HK-2 (cell line): ENCODE measurements around the gene CST7.

ENCODE experiments used
- DNase-seq: peaks from one replicate; pipeline ENCODE4 v3.0.0-alpha.2; 2018; ENCODE audit not compliant: unreplicated experiment

CST7 gene

DNA sequence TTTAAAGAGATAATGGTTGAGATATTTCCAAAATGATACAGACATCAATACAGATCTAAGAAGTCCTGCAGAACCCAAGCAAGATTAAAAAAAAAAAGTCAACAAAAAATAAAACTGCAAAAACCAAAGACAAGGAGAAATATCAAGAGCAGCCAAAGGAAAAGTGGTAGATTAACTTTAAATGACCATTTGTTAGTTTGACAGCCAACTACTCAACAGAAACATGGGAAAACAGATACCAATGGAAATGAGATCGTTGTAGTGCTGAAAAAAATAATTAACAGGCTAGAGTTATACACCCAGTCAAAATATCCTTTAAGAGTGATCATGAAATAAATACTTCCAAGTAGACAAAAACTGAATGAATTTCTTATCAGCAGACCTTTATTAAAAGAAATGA lies 53.9 kb downstream of the CST7 start:
- no peak for DNase-seq

DNA sequence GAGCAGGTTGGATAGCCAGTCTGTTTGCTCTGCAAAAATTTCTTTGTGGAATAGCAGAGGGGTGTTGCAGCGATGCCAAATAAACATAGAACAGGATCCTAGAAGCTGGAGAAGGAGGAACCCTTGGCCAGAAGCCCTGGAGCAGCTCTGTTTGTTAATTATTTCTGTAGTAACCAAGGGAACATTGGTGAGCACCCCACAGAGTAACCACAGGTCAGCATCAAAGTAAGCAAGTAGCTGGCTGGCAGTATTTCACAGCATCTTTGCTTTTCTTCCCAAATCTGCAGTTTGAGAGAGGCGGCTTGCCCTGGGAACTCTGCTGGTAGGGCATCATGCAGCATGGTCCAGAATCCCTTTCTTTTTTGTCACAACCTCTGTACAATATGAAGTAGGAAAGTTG lies 56.2 kb downstream of the CST7 start:
- DNase-seq, result no peak

DNA sequence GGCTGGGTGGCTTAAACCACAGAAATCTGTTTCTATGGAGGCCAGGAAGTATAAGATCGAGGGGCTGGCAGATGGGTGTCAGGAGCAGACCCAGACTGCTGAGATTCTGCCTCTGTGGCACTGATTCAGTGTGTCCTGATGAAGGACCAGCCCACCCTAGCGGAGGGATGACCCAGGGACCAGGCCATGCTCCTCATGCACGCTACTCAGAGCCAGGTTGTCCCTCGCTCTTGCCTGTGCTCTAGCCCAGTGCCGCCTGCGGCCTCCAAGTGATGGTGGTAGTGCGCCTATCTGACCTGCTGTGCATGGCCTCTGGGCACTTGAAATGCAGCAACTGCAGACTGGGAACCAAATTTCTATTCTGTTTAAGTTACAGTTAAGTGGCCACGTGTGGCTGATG lies 56.6 kb downstream of the CST7 start:
- DNase-seq, result no peak

DNA sequence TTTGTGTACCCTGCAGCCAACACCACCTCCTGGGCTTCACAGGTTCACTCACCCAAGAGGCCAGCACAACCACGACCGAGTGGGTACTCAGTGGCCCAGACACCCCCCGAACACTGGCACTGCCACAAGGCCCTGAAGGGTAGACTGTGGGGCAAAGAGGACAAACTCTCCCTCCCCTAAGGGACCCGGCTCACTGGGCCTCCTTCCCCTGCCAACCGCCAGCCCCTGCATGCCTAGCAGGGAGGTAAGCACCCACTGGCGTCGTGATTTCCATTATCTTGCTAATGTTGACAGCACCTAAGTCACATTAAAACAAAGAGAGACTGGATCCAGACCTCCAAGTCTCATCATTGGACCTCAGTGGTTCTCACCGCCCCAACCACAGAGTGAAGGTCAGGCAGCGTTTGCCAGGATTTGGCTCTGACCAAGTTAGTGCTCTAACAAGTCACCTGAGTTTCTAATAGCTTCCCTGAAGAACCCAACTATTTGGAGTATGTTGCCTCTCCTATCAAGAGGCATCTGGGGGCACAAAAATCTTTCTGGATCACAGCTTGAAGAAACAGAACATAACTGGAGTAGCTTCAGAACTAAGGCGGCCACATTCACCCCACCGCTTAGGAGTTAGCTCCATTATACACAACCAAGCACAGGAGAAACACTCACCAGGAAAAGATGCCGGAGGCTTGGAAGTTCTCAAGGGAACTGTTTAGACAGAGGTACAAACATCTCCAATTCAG lies 57.5 kb downstream of the CST7 start:
- DNase-seq, result no peak

DNA sequence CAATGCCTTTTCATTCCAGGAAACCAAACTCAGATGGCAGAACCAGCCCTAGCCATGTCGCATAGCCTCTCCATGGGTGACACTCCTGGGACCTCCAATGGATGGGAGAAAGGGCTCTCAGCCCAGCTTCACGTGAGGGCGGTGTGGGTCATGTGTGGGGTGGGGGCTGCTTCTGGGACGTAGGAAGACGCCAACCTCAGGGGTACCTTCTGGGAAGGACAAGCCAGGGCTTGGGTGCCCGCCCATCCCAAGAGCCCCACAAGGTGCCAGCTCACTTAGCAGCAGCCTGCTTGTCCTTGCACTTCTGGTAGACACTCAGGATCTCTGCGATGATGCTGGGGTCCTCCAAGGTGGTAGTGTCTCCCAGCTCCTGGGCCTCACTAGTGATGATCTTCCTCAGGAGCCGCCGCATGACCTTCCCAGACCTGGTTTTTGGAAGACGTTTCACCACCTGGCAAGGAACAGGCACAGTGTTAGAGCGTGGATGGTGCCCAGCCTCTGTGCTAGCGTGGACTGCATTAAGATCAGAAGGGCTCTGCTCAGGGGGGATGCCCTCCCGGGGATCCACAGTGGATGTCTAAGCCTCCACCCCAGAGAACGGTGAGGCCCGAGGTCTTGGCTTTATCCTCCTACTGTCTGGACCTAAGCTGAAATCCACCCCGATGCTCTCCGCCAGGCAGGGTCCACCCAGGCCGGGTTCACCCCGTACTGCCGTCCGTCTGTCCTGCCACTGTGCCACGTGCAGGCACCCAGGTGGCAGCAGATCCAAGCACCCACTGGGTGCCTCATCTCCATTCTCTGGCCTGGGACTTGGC lies 58.6 kb downstream of the CST7 start:
- DNase-seq, result no peak

DNA sequence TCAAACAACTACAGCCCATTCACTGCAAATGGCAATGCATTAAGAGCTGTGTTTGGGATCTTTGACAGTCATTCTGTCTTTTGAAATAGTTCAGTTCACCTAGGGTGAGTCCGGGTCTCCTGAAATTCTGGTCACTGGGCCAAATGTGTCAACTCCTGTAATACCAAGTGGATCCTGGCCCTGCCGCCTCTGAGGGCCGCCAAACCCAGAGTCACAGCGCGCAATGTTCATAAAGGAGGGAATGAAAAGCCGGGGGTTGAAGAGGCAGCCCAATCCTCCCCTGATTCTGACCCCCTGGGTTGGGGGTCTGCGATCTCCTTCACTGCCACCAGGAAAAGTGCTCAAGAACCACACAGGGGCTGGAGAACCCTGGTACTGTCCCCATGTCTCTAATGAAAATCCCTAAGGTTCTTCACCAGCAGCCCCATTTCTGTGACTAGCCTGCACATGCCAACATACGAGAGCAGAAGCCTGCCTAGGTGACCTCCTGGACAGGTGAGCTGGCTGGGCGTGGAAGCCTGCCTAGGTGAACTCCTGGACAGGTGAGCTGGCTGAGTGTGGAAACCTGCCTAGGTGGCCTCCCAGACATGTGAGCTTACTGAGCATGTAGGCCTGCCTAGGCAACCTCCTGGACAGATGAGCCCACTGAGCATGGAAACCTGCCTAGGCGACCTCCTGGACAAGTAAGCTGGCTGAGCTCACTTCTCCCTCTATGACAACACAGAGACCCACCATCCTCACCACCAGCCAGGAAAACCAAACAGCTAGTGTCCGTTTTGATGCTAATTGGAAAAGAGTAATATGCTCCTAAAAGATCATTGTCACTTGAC lies 59.5 kb downstream of the CST7 start:
- DNase-seq, result no peak
